Measurements from ENCODE around the gene MUC5B.

- TF ChIP-seq POLR2AphosphoS5 (IDR thresholded peaks at IDR 0.05; ENCODE audit: low read depth, low read length) (no peak), TAF1 (IDR thresholded peaks at IDR 0.05; ENCODE audit: borderline replicate concordance, insufficient read depth, low read length) (no peak), REST (IDR thresholded peaks at IDR 0.05; ENCODE audit: insufficient read depth in 1 of 2, low read depth in 2 of 2, low read length in 2 of 2) (no peak)
These were observed 32.3 kb downstream of the MUC5B start for GRCh38 chr11:1255151-1255550.
